GM19324 (cell line): ENCODE measurements around the gene RGS3.

Experiments
- ATAC-seq: cut with Tn5 transposase; IDR thresholded peaks from one replicate; pipeline ENCODE4 v1.9.1; 2021; ENCODE audit warnings: mild to moderate bottlenecking, moderate library complexity; ENCODE audit not compliant: unreplicated experiment, low FRiP score

The RGS3 gene

GRCh38 chr9:113594484-113595299 is 131.2 kb downstream of the RGS3 start:
- no peak for ATAC-seq

GRCh38 chr9:113596616-113597320 is 133.2 kb downstream of the RGS3 start:
- no peak for ATAC-seq

GRCh38 chr9:113597390-113598241 is 134.1 kb downstream of the RGS3 start:
- no peak for ATAC-seq

- no peak for ATAC-seq
These were observed 134.9 kb downstream of the RGS3 start for GRCh38 chr9:113598451-113598850.

- no peak for ATAC-seq
These were observed 135.4 kb downstream of the RGS3 start for GRCh38 chr9:113598883-113599282.

GRCh38 chr9:113599646-113600022 is 136.1 kb downstream of the RGS3 start:
- no peak for ATAC-seq

GRCh38 chr9:113600023-113600823 is 136.7 kb downstream of the RGS3 start:
- no peak for ATAC-seq

GRCh38 chr9:113600871-113601614 is 137.5 kb downstream of the RGS3 start:
- no peak for ATAC-seq

GRCh38 chr9:113601656-113602055 is 138.1 kb downstream of the RGS3 start:
- ATAC-seq, result no peak

GRCh38 chr9:113602126-113603047 is 138.9 kb downstream of the RGS3 start:
- no peak for ATAC-seq

GRCh38 chr9:113603048-113603375 is 139.5 kb downstream of the RGS3 start:
- ATAC-seq, result no peak

- ATAC-seq, result no peak
These were observed 140.2 kb downstream of the RGS3 start for GRCh38 chr9:113603773-113604172.

- no peak for ATAC-seq
These were observed 140.9 kb downstream of the RGS3 start for GRCh38 chr9:113604393-113604792.

GRCh38 chr9:113606510-113606909 is 143.0 kb downstream of the RGS3 start:
- ATAC-seq, result no peak

- ATAC-seq, result no peak
These were observed 144.7 kb downstream of the RGS3 start for GRCh38 chr9:113608082-113608685.

GRCh38 chr9:113609562-113610318 is 146.2 kb downstream of the RGS3 start:
- no peak for ATAC-seq

GRCh38 chr9:113611461-113612215 is 148.1 kb downstream of the RGS3 start:
- ATAC-seq, result no peak
